Renal cortex interstitium (tissue), 15 donors: Measurements from ENCODE around the gene SNX15. TPM values are rescaled to one million over a fixed set of nuclear protein-coding genes. Genes with fewer than 3 reads are reported as not detected.
"Not testable (repeated sequence)": the region's sequence is repeated elsewhere in the genome, so short reads cannot be mapped to it uniquely, and the experiment has no call there.

ENCODE experiments used
- DNase-seq, 11 donors: peaks; one replicate each; pipeline ENCODE4 v3.0.0-alpha.2; 2013; ENCODE audit warnings: low read depth in 9 of 11, low spot score in 4 of 11; ENCODE audit errors: extremely low read depth in 1 of 11
- long read RNA-seq, 16 experiments: transcript quantifications; one replicate each; lab custom pipeline, GENCODE V29; 2026
- polyA plus RNA-seq, 3 donors: library from polyadenylated mRNA; unstranded; fragments of 120-200 nt; gene quantifications; one replicate each; pipeline ENCODE4 v1.2.1, GENCODE V29; 2013; ENCODE audit not compliant: insufficient read length in 3 of 3

The SNX15 gene
- polyA plus RNA-seq, result 10 to 100 TPM; 21.4 to 33.1 (median 27.1) TPM
- long read RNA-seq, donor 1, transcript SNX15-202 (8 exons, 1,939 nt), result major isoform, 9 of 9 reads
- long read RNA-seq, donor 1, partial matches to known transcripts, result 0 of 9 reads
- long read RNA-seq, donor 1, other reads (novel, unspliced or antisense), result 0 of 9 reads
- long read RNA-seq, donor 2, partial matches to known transcripts, result 0 of 3 reads
- long read RNA-seq, donor 2, other reads (novel, unspliced or antisense), result 0 of 3 reads
- long read RNA-seq, donor 3, transcript SNX15-202 (8 exons, 1,939 nt), result major isoform, 16 of 32 reads
- long read RNA-seq, donor 3, partial matches to known transcripts, result 15 of 32 reads
- long read RNA-seq, donor 3, other reads (novel, unspliced or antisense), result 0 of 32 reads
- long read RNA-seq, donor 4, transcript SNX15-202 (8 exons, 1,939 nt), result major isoform, 16 of 16 reads
- long read RNA-seq, donor 4, partial matches to known transcripts, result 0 of 16 reads
- long read RNA-seq, donor 4, other reads (novel, unspliced or antisense), result 0 of 16 reads
- long read RNA-seq, donor 5, result 0 reads
- long read RNA-seq, donor 6, transcript SNX15-202 (8 exons, 1,939 nt), result major isoform, 9 of 9 reads
- long read RNA-seq, donor 6, partial matches to known transcripts, result 0 of 9 reads
- long read RNA-seq, donor 6, other reads (novel, unspliced or antisense), result 0 of 9 reads
- long read RNA-seq, donor 7, transcript SNX15-202 (8 exons, 1,939 nt), result major isoform, 10 of 10 reads
- long read RNA-seq, donor 7, partial matches to known transcripts, result 0 of 10 reads
- long read RNA-seq, donor 7, other reads (novel, unspliced or antisense), result 0 of 10 reads
- long read RNA-seq, donor 8, transcript SNX15-202 (8 exons, 1,939 nt), result major isoform, 16 of 18 reads
- long read RNA-seq, donor 8, partial matches to known transcripts, result 0 of 18 reads
- long read RNA-seq, donor 8, other reads (novel, unspliced or antisense), result 0 of 18 reads
- long read RNA-seq, donor 9, transcript SNX15-202 (8 exons, 1,939 nt), result major isoform, 12 of 12 reads
- long read RNA-seq, donor 9, partial matches to known transcripts, result 0 of 12 reads
- long read RNA-seq, donor 9, other reads (novel, unspliced or antisense), result 0 of 12 reads
- long read RNA-seq, donor 10, transcript SNX15-202 (8 exons, 1,939 nt), result major isoform, 11 of 11 reads
- long read RNA-seq, donor 10, partial matches to known transcripts, result 0 of 11 reads
- long read RNA-seq, donor 10, other reads (novel, unspliced or antisense), result 0 of 11 reads
- long read RNA-seq, donor 11, transcript SNX15-202 (8 exons, 1,939 nt), result major isoform, 10 of 10 reads
- long read RNA-seq, donor 11, partial matches to known transcripts, result 0 of 10 reads
- long read RNA-seq, donor 11, other reads (novel, unspliced or antisense), result 0 of 10 reads
- long read RNA-seq, donor 12, partial matches to known transcripts, result 0 of 4 reads
- long read RNA-seq, donor 12, other reads (novel, unspliced or antisense), result 0 of 4 reads
- long read RNA-seq, donor 13, result 0 reads
- long read RNA-seq, donor 14, transcript SNX15-202 (8 exons, 1,939 nt), result major isoform, 8 of 9 reads
- long read RNA-seq, donor 14, partial matches to known transcripts, result 0 of 9 reads
- long read RNA-seq, donor 14, other reads (novel, unspliced or antisense), result 0 of 9 reads
- long read RNA-seq, donor 15, partial matches to known transcripts, result 0 of 3 reads
- long read RNA-seq, donor 15, other reads (novel, unspliced or antisense), result 0 of 3 reads
- long read RNA-seq, donor 16, transcript SNX15-202 (8 exons, 1,939 nt), result major isoform, 36 of 37 reads
- long read RNA-seq, donor 16, partial matches to known transcripts, result 0 of 37 reads
- long read RNA-seq, donor 16, other reads (novel, unspliced or antisense), result 0 of 37 reads

- DNase-seq, result peak; percentile 91 to 98 (median 95)
These were observed at the start of gene SNX15 for GRCh38 chr11:65027213-65028067. SNX15 (plus strand) TSS chr11:65027439; CDS start chr11:65027538, 99 bp downstream.

- DNase-seq, result not testable (repeated sequence)
These were observed 43.9 kb upstream of the SNX15 start for GRCh38 chr11:64983339-64983738.

GRCh38 chr11:64987998-64988854 is 39.0 kb upstream of the SNX15 start:
- no peak for DNase-seq

- no peak for DNase-seq
These were observed 37.8 kb upstream of the SNX15 start for GRCh38 chr11:64989416-64989815.

GRCh38 chr11:64990222-64990923 is 36.9 kb upstream of the SNX15 start:
- peak in 2 of 11 donors; percentile 44 to 57 for DNase-seq

GRCh38 chr11:64994318-64994717 is 32.9 kb upstream of the SNX15 start:
- no peak for DNase-seq

- no peak for DNase-seq
These were observed 30.9 kb upstream of the SNX15 start for GRCh38 chr11:64996327-64996709.

GRCh38 chr11:64996710-64997380 is 30.4 kb upstream of the SNX15 start, which contains the start of gene BATF2:
BATF2 (minus strand) TSS chr11:64996971; CDS start chr11:64996914, 57 bp downstream.
- DNase-seq, result peak in 8 of 11 donors; percentile 65 to 85 (median 76)

GRCh38 chr11:64998141-64998540 is 29.1 kb upstream of the SNX15 start:
- no peak for DNase-seq

GRCh38 chr11:64998690-64999431 is 28.4 kb upstream of the SNX15 start:
- no peak for DNase-seq

- no peak for DNase-seq
These were observed 27.8 kb upstream of the SNX15 start for GRCh38 chr11:64999478-64999877.

- no peak for DNase-seq
These were observed 24.5 kb upstream of the SNX15 start for GRCh38 chr11:65002706-65003105.

GRCh38 chr11:65003282-65003681 is 24.0 kb upstream of the SNX15 start:
- no peak for DNase-seq

- not testable (repeated sequence) for DNase-seq
These were observed 23.3 kb upstream of the SNX15 start for GRCh38 chr11:65003968-65004367.
